ENCODE results near the gene PNRC2.

Gene PNRC2

DNA sequence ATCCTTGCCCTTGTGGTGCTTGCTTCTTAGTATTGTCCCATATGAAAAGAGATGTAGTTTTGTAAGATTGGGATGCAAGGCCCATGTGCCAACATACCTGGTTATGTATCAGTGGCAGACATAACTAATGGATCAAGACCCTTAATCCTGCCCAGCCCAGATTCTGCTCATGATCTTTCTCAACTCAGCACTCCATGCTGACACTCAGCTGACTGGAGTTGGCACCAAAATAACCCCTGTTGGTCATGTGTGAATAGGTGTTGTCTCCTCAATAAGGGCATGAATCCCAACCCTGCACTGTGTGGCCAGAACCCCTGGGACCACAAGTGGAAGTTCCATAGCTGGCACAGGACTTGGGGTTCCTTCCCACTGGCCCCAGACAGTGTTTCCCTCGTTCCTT is 32.5 kb upstream of the PNRC2 start:
- TF ChIP-seq EZH2phosphoT487 (conservative IDR thresholded peaks at IDR 0.05; ENCODE audit: low read length): no peak
- TF ChIP-seq, protein P1, sequence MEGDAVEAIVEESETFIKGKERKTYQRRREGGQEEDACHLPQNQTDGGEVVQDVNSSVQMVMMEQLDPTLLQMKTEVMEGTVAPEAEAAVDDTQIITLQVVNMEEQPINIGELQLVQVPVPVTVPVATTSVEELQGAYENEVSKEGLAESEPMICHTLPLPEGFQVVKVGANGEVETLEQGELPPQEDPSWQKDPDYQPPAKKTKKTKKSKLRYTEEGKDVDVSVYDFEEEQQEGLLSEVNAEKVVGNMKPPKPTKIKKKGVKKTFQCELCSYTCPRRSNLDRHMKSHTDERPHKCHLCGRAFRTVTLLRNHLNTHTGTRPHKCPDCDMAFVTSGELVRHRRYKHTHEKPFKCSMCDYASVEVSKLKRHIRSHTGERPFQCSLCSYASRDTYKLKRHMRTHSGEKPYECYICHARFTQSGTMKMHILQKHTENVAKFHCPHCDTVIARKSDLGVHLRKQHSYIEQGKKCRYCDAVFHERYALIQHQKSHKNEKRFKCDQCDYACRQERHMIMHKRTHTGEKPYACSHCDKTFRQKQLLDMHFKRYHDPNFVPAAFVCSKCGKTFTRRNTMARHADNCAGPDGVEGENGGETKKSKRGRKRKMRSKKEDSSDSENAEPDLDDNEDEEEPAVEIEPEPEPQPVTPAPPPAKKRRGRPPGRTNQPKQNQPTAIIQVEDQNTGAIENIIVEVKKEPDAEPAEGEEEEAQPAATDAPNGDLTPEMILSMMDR (IDR thresholded peaks at IDR 0.05; ENCODE audit: insufficient read depth, low read length, poor library complexity, severe bottlenecking): no peak
- H3K79me2 ChIP-seq (ENCODE audit: insufficient read depth, low read length): no peaks in the 10 kb centered on the region
- no peaks in the 10 kb centered on the region for H3K36me3 ChIP-seq (ENCODE audit: low read length)
- no peaks in the 10 kb centered on the region for H3K9me3 ChIP-seq (ENCODE audit: insufficient read depth, low read length)
- no peaks in the 10 kb centered on the region for H4K20me1 ChIP-seq (ENCODE audit: low read depth, low read length)
- H3K4me2 ChIP-seq (ENCODE audit: low read depth, low read length, poor library complexity, severe bottlenecking): no peak overlapping the region
- no peak overlapping the region for H3K4me3 ChIP-seq (ENCODE audit: insufficient read depth, low read length, poor library complexity, severe bottlenecking)
- H3K9me2 ChIP-seq (replicated peaks; ENCODE audit: insufficient read depth, low read length): no peaks in the 10 kb centered on the region
- no peak overlapping the region for H3K9ac ChIP-seq (ENCODE audit: low read length)
- H3F3A ChIP-seq (ENCODE audit: insufficient read depth): peaks cover 8% of the 10 kb centered on the region; the same call in 1 of the 2 replicates
- no peak overlapping the region for H3K27ac ChIP-seq (ENCODE audit: low read depth, low read length)
- no peak overlapping the region for H2AFZ ChIP-seq (ENCODE audit: low read depth, low read length, severe bottlenecking)
- no peaks in the 10 kb centered on the region for H3K27me3 ChIP-seq (ENCODE audit: low read length)

DNA sequence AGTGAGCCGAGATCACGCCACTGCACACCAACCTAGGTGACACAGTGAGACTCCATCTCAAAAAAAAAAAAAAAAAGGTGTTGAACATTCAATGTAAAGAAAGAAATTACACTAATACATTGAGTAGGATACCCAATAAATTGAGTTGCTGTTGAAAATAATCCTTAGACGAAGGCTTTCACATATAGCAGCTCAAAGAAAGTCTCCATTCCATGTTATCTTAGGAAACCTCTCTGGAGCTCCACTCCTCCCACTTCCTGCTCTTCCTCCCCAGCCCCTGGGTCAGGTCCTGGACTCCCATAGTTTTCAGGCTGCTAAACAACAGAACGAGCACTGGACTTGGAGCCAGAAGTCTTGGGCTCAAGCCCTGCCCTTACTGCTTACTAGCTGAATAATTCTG is 30.8 kb upstream of the PNRC2 start:
- H3K4me2 ChIP-seq (ENCODE audit: low read depth, low read length, poor library complexity, severe bottlenecking): no peak overlapping the region
- no peaks in the 10 kb centered on the region for H3K9me3 ChIP-seq (ENCODE audit: insufficient read depth, low read length)
- no peak overlapping the region for H3K4me3 ChIP-seq (ENCODE audit: insufficient read depth, low read length, poor library complexity, severe bottlenecking)
- TF ChIP-seq EZH2phosphoT487 (conservative IDR thresholded peaks at IDR 0.05; ENCODE audit: low read length): no peak
- TF ChIP-seq, protein P1 (IDR thresholded peaks at IDR 0.05; ENCODE audit: insufficient read depth, low read length, poor library complexity, severe bottlenecking): no peak
- H4K20me1 ChIP-seq (ENCODE audit: low read depth, low read length): no peaks in the 10 kb centered on the region
- H3F3A ChIP-seq (ENCODE audit: insufficient read depth): peaks cover 14% of the 10 kb centered on the region; the same call in 1 of the 2 replicates
- H3K9ac ChIP-seq (ENCODE audit: low read length): no peak overlapping the region
- no peaks in the 10 kb centered on the region for H3K79me2 ChIP-seq (ENCODE audit: insufficient read depth, low read length)
- H2AFZ ChIP-seq (ENCODE audit: low read depth, low read length, severe bottlenecking): no peak overlapping the region
- H3K27me3 ChIP-seq (ENCODE audit: low read length): no peaks in the 10 kb centered on the region
- no peaks in the 10 kb centered on the region for H3K36me3 ChIP-seq (ENCODE audit: low read length)
- no peak overlapping the region for H3K27ac ChIP-seq (ENCODE audit: low read depth, low read length)
- no peaks in the 10 kb centered on the region for H3K9me2 ChIP-seq (replicated peaks; ENCODE audit: insufficient read depth, low read length)

DNA sequence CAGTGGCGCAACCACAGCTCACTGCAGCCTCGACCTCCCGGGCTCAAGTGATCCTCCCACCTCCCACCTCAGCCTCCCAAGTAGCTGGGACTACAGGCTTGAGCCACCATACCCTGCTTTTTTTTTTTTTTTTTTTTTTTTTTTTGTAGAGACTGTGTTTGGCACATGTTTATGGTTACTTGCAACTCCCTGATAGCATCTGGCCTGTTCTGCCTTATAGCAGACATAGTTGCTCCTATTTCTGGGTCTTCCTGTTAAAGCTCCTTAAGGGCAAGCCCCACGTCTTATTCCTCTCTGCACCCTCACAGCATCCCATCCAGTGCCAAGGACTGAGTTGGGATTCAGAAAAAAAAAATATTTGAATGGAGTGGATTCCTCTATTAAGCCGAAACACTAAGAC is 29.4 kb upstream of the PNRC2 start:
- no peak overlapping the region for H2AFZ ChIP-seq (ENCODE audit: low read depth, low read length, severe bottlenecking)
- no peaks in the 10 kb centered on the region for H3K9me3 ChIP-seq (ENCODE audit: insufficient read depth, low read length)
- H3K9me2 ChIP-seq (replicated peaks; ENCODE audit: insufficient read depth, low read length): no peaks in the 10 kb centered on the region
- H3K79me2 ChIP-seq (ENCODE audit: insufficient read depth, low read length): no peaks in the 10 kb centered on the region
- no peaks in the 10 kb centered on the region for H4K20me1 ChIP-seq (ENCODE audit: low read depth, low read length)
- no peaks in the 10 kb centered on the region for H3K36me3 ChIP-seq (ENCODE audit: low read length)
- H3K4me2 ChIP-seq (ENCODE audit: low read depth, low read length, poor library complexity, severe bottlenecking): peak overlapping the region; percentile 45
- no peak overlapping the region for H3K4me3 ChIP-seq (ENCODE audit: insufficient read depth, low read length, poor library complexity, severe bottlenecking)
- no peak overlapping the region for H3K9ac ChIP-seq (ENCODE audit: low read length)
- no peaks in the 10 kb centered on the region for H3K27me3 ChIP-seq (ENCODE audit: low read length)
- H3F3A ChIP-seq (ENCODE audit: insufficient read depth): peaks cover 14% of the 10 kb centered on the region; the same call in 1 of the 2 replicates
- no peak overlapping the region for H3K27ac ChIP-seq (ENCODE audit: low read depth, low read length)
- no peak for TF ChIP-seq EZH2phosphoT487 (conservative IDR thresholded peaks at IDR 0.05; ENCODE audit: low read length)
- TF ChIP-seq, protein P1 (IDR thresholded peaks at IDR 0.05; ENCODE audit: insufficient read depth, low read length, poor library complexity, severe bottlenecking): no peak

Data from SU-DHL-6 (cell line).